ENCODE results near the gene PLA2G4A.

Gene PLA2G4A

GRCh38 chr1:186873687-186874086, 44.9 kb downstream of the PLA2G4A start:
- Histone ChIP-seq H3K4me1 (ENCODE audit: control insufficient read depth, insufficient read depth, low read depth, low read length) (no peaks in the 10 kb centered on the region), H3K4ac (ENCODE audit: low read depth in 1 of 2, low read length in 2 of 2) (no peak overlapping the region), H3K4me2 (ENCODE audit: low read length, poor library complexity, severe bottlenecking) (no peak overlapping the region), H3K27me3 (ENCODE audit: control insufficient read depth in 1 of 2, insufficient read depth in 1 of 2, low read length in 2 of 2) (no peaks in the 10 kb centered on the region), H2AFZ (ENCODE audit: low read depth, low read length) (no peak overlapping the region), H3K23ac (ENCODE audit: low read length in 2 of 2) (no peak overlapping the region), H3K27ac (ENCODE audit: low read length, poor library complexity, severe bottlenecking) (no peak overlapping the region), H3K18ac (ENCODE audit: low read depth in 1 of 2, low read length in 2 of 2) (no peak overlapping the region), H2BK15ac (ENCODE audit: low read depth, poor library complexity, severe bottlenecking) (no peak overlapping the region), H2BK120ac (ENCODE audit: low read depth, low read length) (no peak overlapping the region), H4K91ac (ENCODE audit: low read length) (no peak overlapping the region), H2AK5ac (ENCODE audit: low read length, severe bottlenecking) (no peak overlapping the region), H3K4me3 (ENCODE audit: insufficient read depth in 1 of 2, low read depth in 1 of 2, low read length in 2 of 2) (no peak overlapping the region), H3K36me3 (ENCODE audit: control insufficient read depth in 1 of 2, insufficient read depth in 2 of 2, low read depth in 1 of 2, low read length in 2 of 2) (peaks cover 0 to 3% of the 10 kb centered on the region in 2 experiments), H2BK5ac (ENCODE audit: low read depth, low read length, poor library complexity, severe bottlenecking) (no peak overlapping the region), H2BK12ac (ENCODE audit: low read length in 2 of 2) (no peak overlapping the region), H3K9ac (ENCODE audit: low read length) (no peak overlapping the region), H3K79me1 (replicated peaks; ENCODE audit: low read length, poor library complexity, severe bottlenecking) (no peaks in the 10 kb centered on the region), H3K9me3 (ENCODE audit: control insufficient read depth, low read length) (no peaks in the 10 kb centered on the region), H3K14ac (ENCODE audit: low read length in 2 of 2) (no peak overlapping the region), H4K8ac (ENCODE audit: low read length) (no peak overlapping the region)
- WGBS = no CpG with 5 or more reads among the region's 1 CpG
- no peak for DNase-seq

- Histone ChIP-seq H3K9ac (ENCODE audit: low read length) (no peak overlapping the region), H3K18ac (ENCODE audit: low read depth in 1 of 2, low read length in 2 of 2) (no peak overlapping the region), H3K4ac (ENCODE audit: low read depth in 1 of 2, low read length in 2 of 2) (no peak overlapping the region), H3K4me3 (ENCODE audit: insufficient read depth in 1 of 2, low read depth in 1 of 2, low read length in 2 of 2) (no peak overlapping the region), H3K14ac (ENCODE audit: low read length in 2 of 2) (no peak overlapping the region), H2AFZ (ENCODE audit: low read depth, low read length) (no peak overlapping the region), H2BK15ac (ENCODE audit: low read depth, poor library complexity, severe bottlenecking) (no peak overlapping the region), H4K91ac (ENCODE audit: low read length) (no peak overlapping the region), H3K27me3 (ENCODE audit: control insufficient read depth in 1 of 2, insufficient read depth in 1 of 2, low read length in 2 of 2) (no peaks in the 10 kb centered on the region), H3K9me3 (ENCODE audit: control insufficient read depth, low read length) (no peaks in the 10 kb centered on the region), H2BK5ac (ENCODE audit: low read depth, low read length, poor library complexity, severe bottlenecking) (no peak overlapping the region), H3K27ac (ENCODE audit: low read length, poor library complexity, severe bottlenecking) (no peak overlapping the region), H2BK120ac (ENCODE audit: low read depth, low read length) (no peak overlapping the region), H3K36me3 (ENCODE audit: control insufficient read depth in 1 of 2, insufficient read depth in 2 of 2, low read depth in 1 of 2, low read length in 2 of 2) (no peaks in the 10 kb centered on the region), H4K8ac (ENCODE audit: low read length) (no peak overlapping the region), H2BK12ac (ENCODE audit: low read length in 2 of 2) (no peak overlapping the region), H3K4me1 (ENCODE audit: control insufficient read depth, insufficient read depth, low read depth, low read length) (no peaks in the 10 kb centered on the region), H3K4me2 (ENCODE audit: low read length, poor library complexity, severe bottlenecking) (no peak overlapping the region), H3K79me1 (replicated peaks; ENCODE audit: low read length, poor library complexity, severe bottlenecking) (no peaks in the 10 kb centered on the region), H2AK5ac (ENCODE audit: low read length, severe bottlenecking) (no peak overlapping the region), H3K23ac (ENCODE audit: low read length in 2 of 2) (no peak overlapping the region)
- WGBS = 89% methylated on average over 11 of the region's 12 CpGs
- no peak for DNase-seq
These were observed 47.4 kb downstream of the PLA2G4A start for GRCh38 chr1:186875896-186876835.

GRCh38 chr1:186878356-186878755, 49.6 kb downstream of the PLA2G4A start:
- Histone ChIP-seq H3K4me3 (ENCODE audit: insufficient read depth in 1 of 2, low read depth in 1 of 2, low read length in 2 of 2) (no peak overlapping the region), H2BK120ac (ENCODE audit: low read depth, low read length) (no peak overlapping the region), H3K18ac (ENCODE audit: low read depth in 1 of 2, low read length in 2 of 2) (no peak overlapping the region), H2BK5ac (ENCODE audit: low read depth, low read length, poor library complexity, severe bottlenecking) (no peak overlapping the region), H3K36me3 (ENCODE audit: control insufficient read depth in 1 of 2, insufficient read depth in 2 of 2, low read depth in 1 of 2, low read length in 2 of 2) (no peaks in the 10 kb centered on the region), H3K4me2 (ENCODE audit: low read length, poor library complexity, severe bottlenecking) (no peak overlapping the region), H3K27ac (ENCODE audit: low read length, poor library complexity, severe bottlenecking) (no peak overlapping the region), H3K9me3 (ENCODE audit: control insufficient read depth, low read length) (no peaks in the 10 kb centered on the region), H3K14ac (ENCODE audit: low read length in 2 of 2) (no peak overlapping the region), H2AK5ac (ENCODE audit: low read length, severe bottlenecking) (no peak overlapping the region), H3K9ac (ENCODE audit: low read length) (no peak overlapping the region), H3K27me3 (ENCODE audit: control insufficient read depth in 1 of 2, insufficient read depth in 1 of 2, low read length in 2 of 2) (no peaks in the 10 kb centered on the region), H3K4ac (ENCODE audit: low read depth in 1 of 2, low read length in 2 of 2) (no peak overlapping the region), H4K91ac (ENCODE audit: low read length) (no peak overlapping the region), H2AFZ (ENCODE audit: low read depth, low read length) (no peak overlapping the region), H2BK12ac (ENCODE audit: low read length in 2 of 2) (no peak overlapping the region), H3K79me1 (replicated peaks; ENCODE audit: low read length, poor library complexity, severe bottlenecking) (no peaks in the 10 kb centered on the region), H4K8ac (ENCODE audit: low read length) (no peak overlapping the region), H3K23ac (ENCODE audit: low read length in 2 of 2) (no peak overlapping the region), H3K4me1 (ENCODE audit: control insufficient read depth, insufficient read depth, low read depth, low read length) (no peaks in the 10 kb centered on the region), H2BK15ac (ENCODE audit: low read depth, poor library complexity, severe bottlenecking) (no peak overlapping the region)
- no peak for DNase-seq
- WGBS = 60% methylated on average over 1 of the region's 2 CpGs

- no CpG with 5 or more reads among the region's 1 CpG for WGBS
- H3K27ac ChIP-seq (ENCODE audit: low read length, poor library complexity, severe bottlenecking) = no peak overlapping the region
- no peak overlapping the region for H3K23ac ChIP-seq (ENCODE audit: low read length in 2 of 2)
- H3K4ac ChIP-seq (ENCODE audit: low read depth in 1 of 2, low read length in 2 of 2) = no peak overlapping the region
- no peak overlapping the region for H3K18ac ChIP-seq (ENCODE audit: low read depth in 1 of 2, low read length in 2 of 2)
- no peaks in the 10 kb centered on the region for H3K36me3 ChIP-seq (ENCODE audit: control insufficient read depth in 1 of 2, insufficient read depth in 2 of 2, low read depth in 1 of 2, low read length in 2 of 2)
- no peak for DNase-seq
- no peak overlapping the region for H3K14ac ChIP-seq (ENCODE audit: low read length in 2 of 2)
- no peaks in the 10 kb centered on the region for H3K79me1 ChIP-seq (replicated peaks; ENCODE audit: low read length, poor library complexity, severe bottlenecking)
- no peak overlapping the region for H2BK15ac ChIP-seq (ENCODE audit: low read depth, poor library complexity, severe bottlenecking)
- no peak overlapping the region for H3K4me2 ChIP-seq (ENCODE audit: low read length, poor library complexity, severe bottlenecking)
- H4K91ac ChIP-seq (ENCODE audit: low read length) = no peak overlapping the region
- H3K4me3 ChIP-seq (ENCODE audit: insufficient read depth in 1 of 2, low read depth in 1 of 2, low read length in 2 of 2) = no peak overlapping the region
- H2BK120ac ChIP-seq (ENCODE audit: low read depth, low read length) = no peak overlapping the region
- no peaks in the 10 kb centered on the region for H3K27me3 ChIP-seq (ENCODE audit: control insufficient read depth in 1 of 2, insufficient read depth in 1 of 2, low read length in 2 of 2)
- no peak overlapping the region for H2AK5ac ChIP-seq (ENCODE audit: low read length, severe bottlenecking)
- H3K9me3 ChIP-seq (ENCODE audit: control insufficient read depth, low read length) = peaks cover 11% of the 10 kb centered on the region
- H2AFZ ChIP-seq (ENCODE audit: low read depth, low read length) = no peak overlapping the region
- no peak overlapping the region for H2BK5ac ChIP-seq (ENCODE audit: low read depth, low read length, poor library complexity, severe bottlenecking)
- no peak overlapping the region for H2BK12ac ChIP-seq (ENCODE audit: low read length in 2 of 2)
- no peaks in the 10 kb centered on the region for H3K4me1 ChIP-seq (ENCODE audit: control insufficient read depth, insufficient read depth, low read depth, low read length)
- no peak overlapping the region for H4K8ac ChIP-seq (ENCODE audit: low read length)
- H3K9ac ChIP-seq (ENCODE audit: low read length) = no peak overlapping the region
These were observed 52.2 kb downstream of the PLA2G4A start for GRCh38 chr1:186880982-186881381.

Measured in mesenchymal stem cell (in vitro differentiated cells and primary cell).